Measurements from ENCODE around the gene SIK2. TPM values are rescaled to one million over a fixed set of nuclear protein-coding genes. Genes with fewer than 3 reads are reported as not detected.
A peak's percentile ranks its signal among the peaks of the same experiment; 100 is the strongest.

Gene SIK2
- total and polyA plus RNA-seq, 4 experiments from 2014 or later: 0.04 to 13.8 (median 6.6) TPM

DNA sequence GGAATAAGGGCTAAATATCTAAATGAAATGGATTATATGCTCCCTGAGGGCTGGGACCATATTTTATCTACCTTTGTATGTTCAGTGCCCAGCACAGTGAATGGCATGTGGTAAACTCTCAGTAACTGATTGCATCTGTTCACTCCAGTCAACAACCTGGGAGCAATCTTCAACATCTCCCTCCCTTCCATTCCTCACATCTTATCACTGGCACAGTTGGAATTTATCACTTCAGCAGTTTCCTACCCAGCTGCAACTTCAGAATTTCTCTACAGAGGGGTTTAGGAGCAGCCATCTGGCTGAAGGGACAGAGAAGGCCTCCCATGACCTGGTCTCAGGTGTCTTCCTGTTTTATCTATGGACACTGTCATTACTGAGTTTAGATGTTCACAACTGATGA is 9.8 kb upstream of the SIK2 start:
- no peak overlapping the region for H3K4me3 Mint-ChIP-seq
- intact Hi-C loops (cut with micrococcal nuclease): no loop called here
- no peaks in the 10 kb centered on the region for H3K4me1 Mint-ChIP-seq
- no peaks in the 10 kb centered on the region for H3K4me1 ChIP-seq (ENCODE audit: insufficient read depth, low read length)
- H3K27ac ChIP-seq (ENCODE audit: low read depth, low read length): no peak overlapping the region
- H3K36me3 ChIP-seq (ENCODE audit: insufficient read depth, low read length): no peaks in the 10 kb centered on the region
- no peaks in the 10 kb centered on the region for H3K36me3 Mint-ChIP-seq
- H3K9me3 ChIP-seq (ENCODE audit: control insufficient read depth in 1 of 2, low read length in 2 of 2): no peaks in the 10 kb centered on the region
- no peaks in the 10 kb centered on the region for H3K9me3 Mint-ChIP-seq
- POLR2A ChIA-PET (ENCODE audit: partially characterized antibody): no interaction called here
- DNase-seq: no peak
- H3K4me3 ChIP-seq (ENCODE audit: low read length in 2 of 2): no peak overlapping the region
- peaks cover 3 to 4% of the 10 kb centered on the region in 2 donors for H3K27me3 Mint-ChIP-seq
- H3K27ac Mint-ChIP-seq: no peak overlapping the region
- CTCF ChIA-PET (ENCODE audit: partially characterized antibody): interaction anchor here (1.1 to 1.9 kb wide), 2 partner anchors 10 to 12 kb away, joined by 3 to 7 read pairs; no protein-coding TSS in a partner anchor
- H3K27me3 ChIP-seq (ENCODE audit: insufficient read depth, low read length): no peaks in the 10 kb centered on the region

DNA sequence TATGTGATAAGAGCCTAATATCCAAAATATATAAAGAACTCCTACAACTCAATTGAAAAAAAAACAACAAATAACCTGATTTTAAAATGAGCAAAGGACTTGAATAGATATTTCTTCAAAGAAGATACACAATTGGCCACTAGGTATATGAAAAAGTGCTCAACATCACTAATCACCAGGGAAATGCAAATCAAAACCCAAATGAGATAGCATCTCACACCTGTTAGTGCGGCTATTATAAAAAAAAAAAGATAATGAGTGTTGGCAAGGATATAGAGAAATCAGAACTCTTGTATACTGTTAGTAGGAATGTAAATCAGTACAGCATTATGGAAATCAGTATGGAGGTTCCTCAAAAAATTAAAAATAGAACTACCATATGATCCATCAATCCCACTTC is 5.9 kb upstream of the SIK2 start:
- intact Hi-C loops (cut with micrococcal nuclease): no loop called here
- H3K4me3 ChIP-seq (ENCODE audit: low read length in 2 of 2): no peak overlapping the region
- DNase-seq: peak in 1 of 5 donors; percentile 9
- no peak overlapping the region for H3K27ac ChIP-seq (ENCODE audit: low read depth, low read length)
- Mint-ChIP-seq H3K27ac (peak overlapping the region in 1 of 7 donors; percentile 20), H3K4me1 (peaks cover 0 to 5% (median 2%) of the 10 kb centered on the region in 4 donors), H3K9me3 (no peaks in the 10 kb centered on the region), H3K27me3 (peaks cover 2 to 4% of the 10 kb centered on the region in 2 donors), H3K4me3 (no peak overlapping the region), H3K36me3 (no peaks in the 10 kb centered on the region)
- POLR2A ChIA-PET (ENCODE audit: partially characterized antibody): no interaction called here
- H3K36me3 ChIP-seq (ENCODE audit: insufficient read depth, low read length): no peaks in the 10 kb centered on the region
- H3K27me3 ChIP-seq (ENCODE audit: insufficient read depth, low read length): no peaks in the 10 kb centered on the region
- peaks cover under 1% of the 10 kb centered on the region for H3K4me1 ChIP-seq (ENCODE audit: insufficient read depth, low read length)
- H3K9me3 ChIP-seq (ENCODE audit: control insufficient read depth in 1 of 2, low read length in 2 of 2): no peaks in the 10 kb centered on the region
- CTCF ChIA-PET (ENCODE audit: partially characterized antibody): interaction anchor here (1.3 to 4.0 kb wide), 3 partner anchors 9 to 180 kb away, joined by 4 to 15 read pairs (median 4); no protein-coding TSS in a partner anchor

DNA sequence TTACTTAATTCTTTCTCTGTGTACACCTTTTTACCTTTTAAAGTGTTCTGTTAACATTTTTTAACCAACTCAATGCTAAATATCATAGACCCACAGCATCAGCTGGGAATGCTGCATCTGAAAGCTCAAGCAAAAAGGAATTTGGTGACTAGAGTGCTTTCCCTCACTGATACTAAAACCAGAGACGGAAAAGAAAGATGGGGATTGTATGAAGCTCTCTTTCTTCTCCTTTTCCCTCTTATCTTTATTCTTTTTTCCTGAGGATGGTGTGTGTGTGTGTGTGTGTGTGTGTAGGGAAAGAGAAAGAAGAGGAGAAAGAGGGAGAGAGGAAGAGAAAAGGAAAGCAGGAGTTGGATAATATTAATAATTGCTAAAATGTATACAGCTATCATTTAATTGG is 4.1 kb upstream of the SIK2 start:
- H3K27ac Mint-ChIP-seq: peak overlapping the region in 4 of 7 donors; percentile 14 to 54 (median 26)
- H3K36me3 Mint-ChIP-seq: peaks cover 0 to 3% of the 10 kb centered on the region in 2 donors
- peaks cover 2 to 4% of the 10 kb centered on the region in 2 donors for H3K27me3 Mint-ChIP-seq
- H3K27me3 ChIP-seq (ENCODE audit: insufficient read depth, low read length): no peaks in the 10 kb centered on the region
- H3K27ac ChIP-seq (ENCODE audit: low read depth, low read length): no peak overlapping the region
- no peaks in the 10 kb centered on the region for H3K9me3 ChIP-seq (ENCODE audit: control insufficient read depth in 1 of 2, low read length in 2 of 2)
- H3K36me3 ChIP-seq (ENCODE audit: insufficient read depth, low read length): no peaks in the 10 kb centered on the region
- H3K4me1 ChIP-seq (ENCODE audit: insufficient read depth, low read length): peaks cover 8% of the 10 kb centered on the region
- H3K4me3 Mint-ChIP-seq: no peak overlapping the region
- H3K4me3 ChIP-seq (ENCODE audit: low read length in 2 of 2): no peak overlapping the region
- DNase-seq: no peak
- peaks cover 2 to 13% (median 4%) of the 10 kb centered on the region in 4 donors for H3K4me1 Mint-ChIP-seq
- intact Hi-C loops (cut with micrococcal nuclease): no loop called here
- H3K9me3 Mint-ChIP-seq: no peaks in the 10 kb centered on the region
- ChIA-PET POLR2A (ENCODE audit: partially characterized antibody) (interaction anchor here (0.6 kb wide), 1 partner anchor 21 kb away, joined by 3 read pairs; no protein-coding TSS in a partner anchor), CTCF (ENCODE audit: partially characterized antibody) (interaction anchor here (2.1 to 4.0 kb wide), 2 partner anchors 11 to 172 kb away, joined by 4 to 15 read pairs; no protein-coding TSS in a partner anchor)

DNA sequence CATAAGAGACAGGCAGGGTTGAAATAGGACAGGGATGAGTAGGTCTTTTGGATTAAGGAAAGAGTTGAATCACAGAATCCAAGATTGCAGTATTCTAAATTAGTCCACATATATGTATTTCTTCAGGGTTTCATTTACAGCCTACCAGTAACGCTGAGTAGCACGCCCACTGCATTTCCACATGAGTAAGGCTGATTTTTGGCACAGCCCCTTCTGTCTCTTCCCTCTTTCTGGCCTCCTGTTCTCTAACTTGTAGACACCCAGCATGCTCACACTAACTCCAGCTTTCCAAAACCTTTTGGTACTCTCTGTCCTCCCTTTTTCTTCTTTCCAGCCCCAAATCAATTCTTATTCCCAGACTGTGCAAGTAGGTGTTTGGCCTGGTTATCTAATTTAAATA is 3.7 kb upstream of the SIK2 start:
- Mint-ChIP-seq H3K9me3 (no peaks in the 10 kb centered on the region), H3K27ac (peak overlapping the region in 2 of 7 donors; percentile 2 to 36), H3K27me3 (peaks cover 2 to 4% of the 10 kb centered on the region in 2 donors), H3K4me3 (no peak overlapping the region), H3K36me3 (peaks cover 0 to 7% of the 10 kb centered on the region in 2 donors), H3K4me1 (peaks cover 6 to 17% (median 8%) of the 10 kb centered on the region in 4 donors)
- H3K4me1 ChIP-seq (ENCODE audit: insufficient read depth, low read length): peaks cover 12% of the 10 kb centered on the region
- H3K4me3 ChIP-seq (ENCODE audit: low read length in 2 of 2): no peak overlapping the region
- no peak overlapping the region for H3K27ac ChIP-seq (ENCODE audit: low read depth, low read length)
- no peaks in the 10 kb centered on the region for H3K36me3 ChIP-seq (ENCODE audit: insufficient read depth, low read length)
- no peak for DNase-seq
- intact Hi-C loops (cut with micrococcal nuclease): no loop called here
- ChIA-PET POLR2A (ENCODE audit: partially characterized antibody) (interaction anchor here (0.6 kb wide), 1 partner anchor 21 kb away, joined by 3 read pairs; no protein-coding TSS in a partner anchor), CTCF (ENCODE audit: partially characterized antibody) (interaction anchor here (2.1 to 4.0 kb wide), 2 partner anchors 11 to 171 kb away, joined by 4 to 15 read pairs; no protein-coding TSS in a partner anchor)
- H3K9me3 ChIP-seq (ENCODE audit: control insufficient read depth in 1 of 2, low read length in 2 of 2): no peaks in the 10 kb centered on the region
- H3K27me3 ChIP-seq (ENCODE audit: insufficient read depth, low read length): no peaks in the 10 kb centered on the region

DNA sequence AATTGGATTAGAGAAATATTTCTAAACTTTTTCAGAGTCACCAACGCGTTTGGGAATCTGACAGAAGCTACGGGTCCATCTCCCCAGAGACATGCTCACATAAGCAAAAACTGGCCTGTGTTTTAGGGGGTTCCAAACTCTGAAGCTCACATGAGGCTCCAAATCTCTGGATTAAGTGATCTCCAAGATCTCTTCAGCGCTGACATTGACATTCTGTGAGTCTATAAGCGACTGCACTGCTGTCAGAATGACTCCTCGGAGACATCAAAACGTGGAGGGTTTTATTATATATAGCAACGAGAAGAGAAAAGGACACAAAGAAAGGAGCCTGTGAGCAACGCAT is 642 bp upstream of the SIK2 start:
- Histone ChIP-seq H3K9me3 (ENCODE audit: control insufficient read depth in 1 of 2, low read length in 2 of 2) (no peaks in the 10 kb centered on the region), H3K4me3 (ENCODE audit: low read length in 2 of 2) (peak overlapping the region; percentile 52 to 68), H3K27ac (ENCODE audit: low read depth, low read length) (peak overlapping the region; percentile 61), H3K4me1 (ENCODE audit: insufficient read depth, low read length) (peaks cover 24% of the 10 kb centered on the region), H3K36me3 (ENCODE audit: insufficient read depth, low read length) (no peaks in the 10 kb centered on the region), H3K27me3 (ENCODE audit: insufficient read depth, low read length) (no peaks in the 10 kb centered on the region)
- ChIA-PET POLR2A (ENCODE audit: partially characterized antibody) (interaction anchor here (1.1 to 3.6 kb wide), 2 partner anchors 165 to 176 kb away, joined by 3 to 16 read pairs; partner anchors contain the start of gene PPP2R1B), CTCF (ENCODE audit: partially characterized antibody) (interaction anchor here (0.6 to 4.3 kb wide), 3 partner anchors 14 to 175 kb away, joined by 3 to 50 read pairs (median 17); partner anchors contain the start of gene PPP2R1B)
- Mint-ChIP-seq H3K27ac (peak overlapping the region; percentile 91 to 99 (median 97)), H3K36me3 (peaks cover 0 to 7% of the 10 kb centered on the region in 2 donors), H3K9me3 (no peaks in the 10 kb centered on the region), H3K27me3 (no peaks in the 10 kb centered on the region), H3K4me3 (peak overlapping the region; percentile 88 to 96 (median 94)), H3K4me1 (peaks cover 12 to 37% (median 19%) of the 10 kb centered on the region in 4 donors)
- intact Hi-C loops (cut with micrococcal nuclease): loop anchor here (5.0 to 10.0 kb wide), 3 partner anchors 326 to 691 kb away; partner anchors contain the start of gene DLAT
- no peak for DNase-seq

DNA sequence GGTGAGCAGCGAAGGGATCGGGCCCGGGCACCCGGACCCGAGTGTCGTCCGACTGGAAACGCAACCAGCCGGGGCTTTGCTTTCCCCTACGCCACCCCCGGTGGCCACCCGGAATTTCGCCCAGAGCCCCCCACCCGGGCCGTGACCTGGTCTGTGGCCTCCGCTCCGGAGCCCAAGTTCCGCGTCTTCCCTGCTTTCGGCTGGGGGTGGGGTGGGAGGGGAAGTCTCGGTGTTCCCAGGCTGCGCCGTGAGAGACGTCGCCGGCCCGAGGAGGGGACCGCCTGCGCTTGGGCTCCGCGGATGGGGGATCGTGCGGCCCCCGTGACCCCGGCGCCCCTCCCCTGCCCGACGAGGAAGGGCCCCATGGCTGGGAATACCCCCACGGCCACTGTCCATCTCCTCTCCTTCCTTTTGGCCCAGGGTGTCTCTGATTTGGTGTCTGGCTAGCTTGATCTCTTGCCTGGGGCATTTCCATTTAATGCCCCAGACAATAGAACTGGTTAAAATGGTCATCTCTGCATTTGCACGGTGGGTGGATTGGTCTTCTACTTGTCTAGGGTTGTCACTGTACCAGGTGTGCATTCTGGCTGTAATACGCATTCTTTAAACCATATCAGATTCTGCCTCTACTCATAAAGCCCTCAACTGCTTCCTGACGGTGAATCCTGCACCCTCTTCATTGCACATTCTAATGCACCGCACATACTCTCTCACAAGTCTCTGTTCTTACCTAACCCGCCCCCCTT is 789 bp downstream of the SIK2 start:
- intact Hi-C loops (cut with micrococcal nuclease): loop anchor here (1.0 to 10.0 kb wide), 7 partner anchors 163 to 689 kb away; partner anchors contain the start of genes CFAP68, DLAT, FDXACB1 and PPP2R1B
- H3K27ac ChIP-seq (ENCODE audit: low read depth, low read length): peak overlapping the region; percentile 85
- H3K36me3 ChIP-seq (ENCODE audit: insufficient read depth, low read length): no peaks in the 10 kb centered on the region
- peaks cover 12 to 37% (median 18%) of the 10 kb centered on the region in 4 donors for H3K4me1 Mint-ChIP-seq
- peak overlapping the region; percentile 91 to 99 (median 97) for H3K27ac Mint-ChIP-seq
- no peaks in the 10 kb centered on the region for H3K27me3 ChIP-seq (ENCODE audit: insufficient read depth, low read length)
- H3K9me3 ChIP-seq (ENCODE audit: control insufficient read depth in 1 of 2, low read length in 2 of 2): no peaks in the 10 kb centered on the region
- H3K9me3 Mint-ChIP-seq: no peaks in the 10 kb centered on the region
- H3K27me3 Mint-ChIP-seq: no peaks in the 10 kb centered on the region
- peak overlapping the region; percentile 66 to 75 for H3K4me3 ChIP-seq (ENCODE audit: low read length in 2 of 2)
- POLR2A ChIA-PET (ENCODE audit: partially characterized antibody): interaction anchor here (0.6 to 3.6 kb wide), 4 partner anchors 12 to 174 kb away, joined by 3 to 16 read pairs (median 6); partner anchors contain the start of gene PPP2R1B
- H3K36me3 Mint-ChIP-seq: peaks cover 0 to 7% of the 10 kb centered on the region in 2 donors
- H3K4me3 Mint-ChIP-seq: peak overlapping the region; percentile 90 to 99 (median 94)
- H3K4me1 ChIP-seq (ENCODE audit: insufficient read depth, low read length): peaks cover 24% of the 10 kb centered on the region
- DNase-seq: peak in 4 of 5 donors; percentile 25 to 52 (median 31)
- CTCF ChIA-PET (ENCODE audit: partially characterized antibody): interaction anchor here (0.8 to 4.3 kb wide), 7 partner anchors 10 to 174 kb away, joined by 3 to 50 read pairs (median 6); partner anchors contain the start of gene PPP2R1B

Measured in CD4-positive, alpha-beta memory T cell (primary cell).